IMR-90 (cell line): ENCODE data around the gene MED23. TPM values are rescaled to one million over a fixed set of nuclear protein-coding genes. Genes with fewer than 3 reads are reported as not detected.

ENCODE experiments used
- ATAC-seq: fragments of 200-7000 bp; cut with Tn5 transposase; 2 replicates; pipeline ENCODE4 v1.9.1; 2020; ENCODE audit warnings: low read depth, mild to moderate bottlenecking, moderate library complexity
- BruUV-seq: library from RNA; stranded (reverse); fragments of 400-500 nt; replicated peaks from 2 replicates; lab custom pipeline; 2021; lab: Mats Ljungman, UMichigan
- CTCF ChIA-PET: fragments of 300-600 bp; formaldehyde crosslinking; extraction: SDS; loops from one replicate; lab custom pipeline; 2021; ENCODE audit warnings: antibody characterized with exemption; lab: Yijun Ruan, JAX
- POLR2A ChIA-PET: fragments of 300-600 bp; sonication (Branson Sonifier 250); formaldehyde crosslinking; loops from one replicate; lab custom pipeline; 2022; ENCODE audit warnings: antibody characterized with exemption; ENCODE audit not compliant: unreplicated experiment; lab: Charles Lee
- DNase-seq: peaks from one replicate; pipeline ENCODE4 v3.0.0; 2013
- H2AFZ ChIP-seq: replicated peaks from 2 replicates; pipeline ENCODE3; 2013; ENCODE audit warnings: low read length, mild to moderate bottlenecking; ENCODE audit not compliant: poor library complexity
- H2AK5ac ChIP-seq: 2 replicates; pipeline ENCODE4 v1.6.1; 2013; ENCODE audit warnings: low read depth, low read length, inconsistent platforms
- H2AK9ac ChIP-seq: replicated peaks from 2 replicates; pipeline ENCODE3; 2013; ENCODE audit warnings: mild to moderate bottlenecking, low read depth, low read length, moderate library complexity; ENCODE audit not compliant: poor library complexity
- H2BK120ac ChIP-seq: 2 replicates; pipeline ENCODE4 v1.6.1; 2013; ENCODE audit warnings: low read depth, low read length, inconsistent platforms
- H2BK15ac ChIP-seq: 3 replicates; pipeline ENCODE4 v1.6.1; 2013; ENCODE audit warnings: low read depth, low read length, inconsistent platforms
- H2BK20ac ChIP-seq: 2 replicates; pipeline ENCODE4 v1.6.1; 2013; ENCODE audit warnings: low read depth, mild to moderate bottlenecking, inconsistent platforms, low read length, moderate library complexity
- H2BK5ac ChIP-seq: 2 replicates; pipeline ENCODE4 v1.6.1; 2013; ENCODE audit warnings: mild to moderate bottlenecking, low read depth, low read length, inconsistent platforms; ENCODE audit not compliant: poor library complexity, severe bottlenecking
- H3K14ac ChIP-seq: replicated peaks from 2 replicates; pipeline ENCODE4 v1.6.1; 2013; ENCODE audit warnings: low read depth, low read length, inconsistent platforms
- H3K18ac ChIP-seq: 2 replicates; pipeline ENCODE4 v1.6.1; 2013; ENCODE audit warnings: low read depth, low read length, control low read depth
- H3K23ac ChIP-seq: 2 replicates; pipeline ENCODE4 v1.6.1; 2013; ENCODE audit warnings: low read depth, low read length, inconsistent platforms
- H3K27ac ChIP-seq: 2 replicates; pipeline ENCODE4 v1.5.1; 2013; ENCODE audit warnings: mild to moderate bottlenecking, control low read depth, low read length; ENCODE audit not compliant: insufficient read depth
- H3K27me3 ChIP-seq: 2 replicates; pipeline ENCODE4 v1.6.1; 2013; ENCODE audit warnings: low read length; ENCODE audit not compliant: control insufficient read depth, insufficient read depth
- H3K36me3 ChIP-seq: 2 replicates; pipeline ENCODE4 v1.6.1; 2013; ENCODE audit warnings: low read length, mixed read lengths; ENCODE audit not compliant: control insufficient read depth, insufficient read depth
- H3K4ac ChIP-seq: 2 replicates; pipeline ENCODE4 v1.6.1; 2013; ENCODE audit warnings: low read depth, low read length, inconsistent platforms
- H3K4me1 ChIP-seq: 2 replicates; pipeline ENCODE4 v1.6.1; 2013; ENCODE audit warnings: low read length, mixed read lengths; ENCODE audit not compliant: control insufficient read depth, insufficient read depth
- H3K4me2 ChIP-seq: 2 replicates; pipeline ENCODE4 v1.6.1; 2013; ENCODE audit warnings: low read depth, mild to moderate bottlenecking, control low read depth, low read length, moderate library complexity
- H3K4me3 ChIP-seq: 2 replicates; pipeline ENCODE4 v1.5.1; 2013; ENCODE audit warnings: low read depth, mild to moderate bottlenecking, control low read depth, low read length, moderate library complexity; ENCODE audit not compliant: insufficient read depth
- H3K56ac ChIP-seq: 2 replicates; pipeline ENCODE4 v1.6.1; 2013; ENCODE audit warnings: low read length, inconsistent platforms; ENCODE audit not compliant: insufficient read depth; ENCODE audit errors: extremely low read depth
- H3K79me1 ChIP-seq, 2 experiments: 2 replicates each; pipeline ENCODE4 v1.6.1; 2013; ENCODE audit warnings: low read length in 2 of 2, inconsistent platforms in 1 of 2, low read depth in 1 of 2
- H3K9ac ChIP-seq: 2 replicates; pipeline ENCODE4 v1.6.1; 2013; ENCODE audit warnings: low read depth, low read length, control low read depth
- H3K9me1 ChIP-seq: 2 replicates; pipeline ENCODE4 v1.6.1; 2013; ENCODE audit warnings: low read length, inconsistent platforms; ENCODE audit not compliant: insufficient read depth
- H3K9me3 ChIP-seq: 2 replicates; pipeline ENCODE4 v1.6.1; 2013; ENCODE audit warnings: low read length; ENCODE audit not compliant: control insufficient read depth, insufficient read depth
- H4K20me1 ChIP-seq: 2 replicates; pipeline ENCODE4 v1.6.1; 2013; ENCODE audit warnings: low read length, inconsistent platforms; ENCODE audit not compliant: insufficient read depth
- H4K5ac ChIP-seq: 2 replicates; pipeline ENCODE4 v1.6.1; 2013; ENCODE audit warnings: mild to moderate bottlenecking, low read depth, low read length, control low read depth
- H4K8ac ChIP-seq, 2 experiments: 2 replicates each; pipeline ENCODE4 v1.6.1; 2013; ENCODE audit warnings: low read depth in 2 of 2, low read length in 2 of 2, control low read depth in 1 of 2, inconsistent platforms in 1 of 2
- H4K91ac ChIP-seq: 2 replicates; pipeline ENCODE4 v1.6.1; 2013; ENCODE audit warnings: low read depth, low read length, inconsistent platforms; ENCODE audit not compliant: insufficient read depth
- BHLHE40 ChIP-seq: fragments of 150-350 bp; IDR thresholded peaks from 2 replicates; pipeline ENCODE4 v1.6.1; 2016; ENCODE audit warnings: mild to moderate bottlenecking, low read depth, low read length
- WGBS, 2 experiments: methylation state at CpG; one replicate each; pipeline versions ENCODE4 v1.1.5 to v1.1.7; 2013; ENCODE audit warnings: missing lambda C conversion rate in 2 of 2; ENCODE audit not compliant: insufficient read length in 1 of 2; ENCODE audit errors: extremely low coverage in 2 of 2; 5-methylcytosine and 5-hydroxymethylcytosine counted together
- dilution Hi-C: fragments of 300-500 bp; cut with HindIII; formaldehyde crosslinking; loops from one replicate; pipeline ENCODE4 v1.14.3; 2018; ENCODE audit warnings: low sequenced_read_pairs; ENCODE audit not compliant: unreplicated experiment
- in situ Hi-C: fragments of 300-500 bp; cut with MboI; formaldehyde crosslinking; loops from 3 replicates; pipeline ENCODE4 v1.14.3; 2019; ENCODE audit warnings: low sequenced_read_pairs, inconsistent platforms, mixed read lengths
- intact Hi-C: fragments of 100-400 bp; cut with micrococcal nuclease; formaldehyde crosslinking; loops from 2 replicates; pipeline ENCODE4 v1.10.0; 2022
- polyA plus RNA-seq, 3 experiments: library from polyadenylated mRNA; depleted of rRNA; stranded (reverse); fragments of >200 nt; gene quantifications; 2 replicates each; pipeline ENCODE4 v1.2.3, GENCODE V29; 2012; ENCODE audit warnings: low replicate concordance in 1 of 3
- total RNA-seq: library from RNA; depleted of rRNA; stranded (reverse); fragments of >200 nt; gene quantifications from 2 replicates; pipeline ENCODE4 v1.2.3, GENCODE V29; 2012

The MED23 gene
- total and polyA plus RNA-seq, 2 of the 4 experiments (the other 2 are of a cell fraction) = 16.0 to 40.7 TPM

DNA sequence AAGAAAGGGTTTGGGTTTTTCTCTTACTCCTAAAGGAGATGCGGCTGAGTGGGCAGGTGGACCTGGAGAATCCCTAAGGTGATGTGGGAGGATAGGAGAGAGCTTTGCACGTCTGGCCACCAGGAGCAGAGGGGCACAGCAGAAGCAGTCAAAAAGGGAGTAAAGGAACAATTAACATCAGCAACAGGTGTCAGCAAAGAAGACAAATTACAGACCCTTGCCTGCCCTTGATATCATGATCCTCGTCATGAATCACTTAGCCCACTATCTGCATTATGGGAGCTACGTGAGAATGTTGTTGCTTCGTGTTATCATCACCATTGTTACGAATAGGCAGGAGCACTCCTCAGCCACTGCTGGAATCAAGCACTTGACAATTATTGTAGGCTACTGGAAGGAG, 80.6 kb downstream of the MED23 start:
- H4K20me1 ChIP-seq = no peaks in the 10 kb centered on the region
- no peak overlapping the region for H3K4me2 ChIP-seq
- H3K4me3 ChIP-seq = no peak overlapping the region
- no peak overlapping the region for H3K27ac ChIP-seq
- no peaks in the 10 kb centered on the region for H3K4me1 ChIP-seq
- no peak overlapping the region for H2BK20ac ChIP-seq
- no peak overlapping the region for H2BK5ac ChIP-seq
- H3K36me3 ChIP-seq = no peaks in the 10 kb centered on the region
- dilution Hi-C loops (no loop called here), intact Hi-C loops (no loop called here), in situ Hi-C loops (loop anchor here (10.0 kb wide), 1 partner anchor 363 kb away; no protein-coding TSS in a partner anchor)
- H4K91ac ChIP-seq = no peak overlapping the region
- no peaks in the 10 kb centered on the region for H3K9me1 ChIP-seq
- no peak overlapping the region for H2AK9ac ChIP-seq
- peaks cover 20% of the 10 kb centered on the region for H3K27me3 ChIP-seq
- H3K18ac ChIP-seq = no peak overlapping the region
- H2BK15ac ChIP-seq = no peak overlapping the region
- no peak overlapping the region for H4K8ac ChIP-seq
- H3K9ac ChIP-seq = no peak overlapping the region
- H4K5ac ChIP-seq = no peak overlapping the region
- ATAC-seq (no peak), DNase-seq (no peak)
- no TSS peak for BruUV-seq
- no peaks in the 10 kb centered on the region for H3K79me1 ChIP-seq
- no peak overlapping the region for H3K14ac ChIP-seq
- no peak overlapping the region for H3K4ac ChIP-seq
- POLR2A ChIA-PET = no interaction called here
- CTCF ChIA-PET = interaction anchor here (1.3 kb wide), 1 partner anchor 14 kb away, joined by 4 read pairs; no protein-coding TSS in a partner anchor
- TF ChIP-seq BHLHE40 = no peak
- WGBS, 2 experiments = 16% methylated on average over 4 of the region's 6 CpGs; no CpG with 5 or more reads in 1 of the 2 experiments
- no peaks in the 10 kb centered on the region for H3K9me3 ChIP-seq
- no peak overlapping the region for H2AFZ ChIP-seq
- H2AK5ac ChIP-seq = no peak overlapping the region
- no peak overlapping the region for H2BK120ac ChIP-seq
- no peak overlapping the region for H3K56ac ChIP-seq
- H3K23ac ChIP-seq = no peak overlapping the region; the same call in 1 of the 2 replicates
